GM18505 (cell line): Measurements from ENCODE around the gene EVI5.

Experiments used
- ATAC-seq: cut with Tn5 transposase; IDR thresholded peaks from one replicate; pipeline ENCODE4 v1.9.1; 2021; ENCODE audit not compliant: unreplicated experiment
- POLR2A ChIP-seq: IDR thresholded peaks from 4 replicates; pipeline ENCODE4 v1.6.1; 2011; ENCODE audit warnings: borderline replicate concordance; ENCODE audit not compliant: insufficient read depth, insufficient read length; ENCODE audit errors: extremely low read depth

The EVI5 gene

DNA sequence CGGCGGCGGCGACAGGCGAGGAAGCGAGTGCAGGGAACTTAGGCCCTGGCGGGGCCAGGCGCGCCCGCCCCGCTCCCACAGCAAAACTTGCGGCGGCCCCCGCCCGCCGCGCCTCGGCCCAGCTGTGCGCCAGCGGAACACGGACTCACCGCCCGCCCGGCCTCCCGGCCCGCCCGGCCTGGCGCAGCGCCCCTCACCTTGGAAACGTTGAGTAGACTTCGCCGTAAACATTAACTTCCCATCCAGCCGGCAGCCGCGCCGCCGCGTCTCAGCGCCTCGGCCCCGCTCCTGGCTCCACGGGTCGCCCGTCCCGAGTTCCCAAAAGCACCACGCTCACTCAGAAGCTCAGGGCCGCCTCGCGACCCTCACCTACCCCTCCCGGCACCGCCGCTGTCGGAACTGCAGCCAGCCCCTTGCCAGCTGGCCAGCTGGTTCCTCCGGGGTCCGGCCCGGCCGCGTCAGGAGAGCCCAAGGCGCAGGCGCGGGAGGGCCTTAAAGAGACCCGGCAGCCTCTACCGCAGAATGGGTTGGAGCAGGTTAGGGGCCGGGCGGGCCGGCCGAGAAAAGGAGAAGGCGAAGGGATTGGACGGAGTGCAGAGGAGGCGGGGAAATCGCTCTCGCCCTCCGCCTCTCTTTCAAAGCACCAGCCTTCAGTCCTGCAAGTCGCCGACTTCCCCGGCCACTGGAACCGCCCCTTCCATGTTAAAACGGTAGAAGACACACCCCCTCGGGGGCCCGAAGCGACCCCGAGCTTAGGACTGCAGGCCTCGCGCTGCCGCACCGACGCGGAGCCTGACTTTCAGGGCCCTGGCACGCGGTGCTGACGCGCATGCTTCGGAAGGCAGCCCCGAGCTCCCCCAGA, at the start of gene EVI5:
EVI5 (minus strand) TSS at position 470 of the 862 bp plus-strand sequence. CDS start 48,562 bp downstream, outside the sequence.
- peak; percentile 94 for ATAC-seq
- peak; percentile 61 for TF ChIP-seq POLR2A

DNA sequence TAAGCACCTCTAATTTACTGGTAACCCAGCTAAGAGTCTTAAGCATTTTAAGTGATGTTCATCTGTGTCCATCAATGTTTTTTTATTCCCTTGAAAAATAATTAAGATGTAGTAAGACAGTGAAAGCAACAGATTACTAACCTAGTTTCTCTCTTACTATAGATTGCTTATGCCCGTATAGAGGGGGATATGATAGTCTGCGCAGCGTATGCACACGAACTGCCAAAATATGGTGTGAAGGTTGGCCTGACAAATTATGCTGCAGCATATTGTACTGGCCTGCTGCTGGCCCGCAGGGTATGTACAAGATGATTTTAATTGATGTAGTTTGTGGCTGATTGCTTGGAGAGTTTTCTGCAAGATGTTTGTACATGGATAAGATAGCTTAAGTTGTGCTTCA, 49.7 kb upstream of the EVI5 start:
- no peak for TF ChIP-seq POLR2A
- ATAC-seq = no peak

DNA sequence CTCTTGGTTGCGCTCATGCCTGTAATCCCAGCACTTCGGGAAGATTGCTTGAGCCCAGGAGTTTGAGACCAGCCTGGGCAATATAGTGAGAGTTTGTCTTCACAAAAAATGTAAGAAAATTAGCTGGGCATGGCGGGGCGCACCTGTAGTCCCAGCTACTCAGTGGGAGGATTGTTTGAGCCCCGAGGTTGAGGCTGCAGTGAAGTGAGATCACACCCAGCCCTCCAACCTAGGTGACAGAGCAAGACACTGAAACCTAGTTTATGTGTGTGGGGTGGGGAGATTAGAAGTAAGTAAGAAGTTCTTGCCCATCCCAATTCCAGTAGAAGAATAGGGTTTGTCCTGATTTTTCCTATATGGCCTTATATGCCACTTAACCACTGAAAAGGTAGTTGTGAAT, 48.9 kb upstream of the EVI5 start:
- no peak for TF ChIP-seq POLR2A
- no peak for ATAC-seq

DNA sequence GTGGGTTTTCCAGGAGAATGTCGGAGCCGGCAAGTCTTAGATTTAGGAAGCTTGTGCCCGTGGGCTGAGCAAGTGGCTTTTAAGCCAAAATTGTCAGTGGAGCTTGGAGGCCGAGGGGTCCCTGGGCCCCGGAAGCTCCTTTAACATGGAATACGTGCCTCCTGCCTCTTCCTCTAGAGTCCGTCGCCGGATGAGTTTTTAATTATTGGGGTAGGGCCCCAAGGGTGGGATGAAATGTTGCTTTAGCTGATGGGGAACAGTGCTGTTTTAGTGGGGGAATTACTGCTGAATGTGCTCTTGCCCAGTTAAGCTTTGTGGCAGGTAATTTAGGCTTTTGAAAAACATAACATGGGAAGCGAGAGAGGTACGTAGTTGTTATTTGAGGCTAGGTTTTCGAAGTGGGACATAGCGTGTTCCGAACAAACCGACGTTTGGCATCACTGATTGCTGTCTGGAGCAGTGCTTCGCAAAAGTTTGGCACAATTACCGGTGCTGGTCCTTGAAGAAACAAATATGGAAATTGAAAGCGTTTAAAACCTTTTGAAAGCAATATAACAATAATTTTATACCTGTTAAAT, 47.7 kb upstream of the EVI5 start:
- ATAC-seq = no peak
- no peak for TF ChIP-seq POLR2A

DNA sequence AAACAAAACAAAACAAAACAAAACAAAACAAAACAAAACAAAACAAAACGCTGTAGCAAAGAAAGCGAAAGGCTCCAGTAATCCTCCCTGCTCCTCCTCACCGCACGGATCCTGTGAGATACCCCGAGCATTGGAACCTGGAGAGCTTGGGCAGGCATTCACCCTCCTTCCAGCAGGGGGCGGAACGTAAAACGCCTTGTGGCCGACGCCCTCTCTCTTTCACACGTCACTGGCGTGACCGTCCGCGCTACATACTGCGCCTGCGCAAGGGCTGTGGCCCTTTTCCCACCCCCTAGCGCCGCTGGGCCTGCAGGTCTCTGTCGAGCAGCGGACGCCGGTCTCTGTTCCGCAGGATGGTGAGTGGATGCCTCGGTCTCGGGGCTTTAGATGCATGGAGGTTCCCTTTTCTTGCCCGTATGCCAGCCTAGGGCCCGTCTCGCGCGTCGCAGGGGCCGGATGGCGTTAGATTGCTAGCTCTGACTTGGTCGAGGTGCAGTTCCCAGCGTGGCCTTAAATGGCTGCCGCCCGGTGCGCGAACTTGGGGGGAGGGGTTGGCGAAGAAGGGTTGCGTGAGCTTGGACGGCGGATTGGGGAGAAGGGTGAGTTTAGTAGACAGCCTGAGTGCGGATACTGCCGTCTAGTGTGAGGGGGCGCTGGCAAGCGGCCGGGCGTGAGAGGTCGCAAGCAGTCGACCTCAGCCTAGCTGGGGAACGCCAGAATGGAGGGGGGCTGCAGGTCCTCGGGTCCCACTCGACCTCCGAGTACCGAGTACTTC, 47.0 kb upstream of the EVI5 start, which contains the start of gene RPL5:
RPL5 (plus strand) TSS at position 279 of the 775 bp plus-strand sequence; CDS start at position 354, 75 bp downstream.
- peak; percentile 95 for ATAC-seq
- peak; percentile 100 for TF ChIP-seq POLR2A

DNA sequence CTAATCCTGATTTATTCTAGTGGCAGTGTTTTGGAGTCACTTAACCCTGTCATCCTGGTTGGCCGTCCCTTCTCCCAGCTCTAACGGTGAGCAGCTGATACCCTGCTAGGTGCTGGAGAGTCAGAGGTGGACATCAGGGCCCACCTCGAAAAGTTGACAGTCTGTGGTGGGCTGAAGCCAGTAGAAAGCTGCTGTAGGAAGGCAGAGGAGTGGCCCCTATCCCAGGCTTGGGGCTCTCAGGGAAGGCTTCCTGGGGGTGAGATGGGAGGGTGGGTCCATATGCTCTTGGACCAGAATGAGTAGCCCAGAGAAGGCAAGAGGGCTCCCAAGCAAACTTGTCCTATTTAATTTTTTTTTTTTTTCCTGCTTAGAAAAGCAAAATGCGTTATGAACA, 46.5 kb upstream of the EVI5 start:
- TF ChIP-seq POLR2A = no peak
- no peak for ATAC-seq

DNA sequence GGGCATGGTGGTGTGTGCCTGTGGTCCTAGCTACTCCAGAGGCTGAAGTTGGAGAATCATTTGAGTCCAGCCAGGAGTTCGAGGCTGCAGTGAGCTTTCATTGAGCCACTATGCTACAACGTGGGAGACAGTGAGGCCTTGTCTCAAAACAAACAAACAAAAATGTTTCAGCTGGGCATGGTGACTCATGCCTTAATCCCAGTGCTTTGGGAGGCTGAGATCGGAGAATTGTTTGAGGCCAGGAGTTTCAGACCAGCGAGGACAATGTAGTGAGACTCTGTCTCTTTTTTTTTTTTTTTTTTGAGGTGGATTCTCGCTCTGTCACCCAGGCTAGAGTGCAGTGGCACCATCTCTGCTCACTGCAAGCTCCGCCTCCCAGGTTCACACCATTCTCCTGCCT, 41.9 kb upstream of the EVI5 start:
- no peak for TF ChIP-seq POLR2A
- ATAC-seq = no peak

DNA sequence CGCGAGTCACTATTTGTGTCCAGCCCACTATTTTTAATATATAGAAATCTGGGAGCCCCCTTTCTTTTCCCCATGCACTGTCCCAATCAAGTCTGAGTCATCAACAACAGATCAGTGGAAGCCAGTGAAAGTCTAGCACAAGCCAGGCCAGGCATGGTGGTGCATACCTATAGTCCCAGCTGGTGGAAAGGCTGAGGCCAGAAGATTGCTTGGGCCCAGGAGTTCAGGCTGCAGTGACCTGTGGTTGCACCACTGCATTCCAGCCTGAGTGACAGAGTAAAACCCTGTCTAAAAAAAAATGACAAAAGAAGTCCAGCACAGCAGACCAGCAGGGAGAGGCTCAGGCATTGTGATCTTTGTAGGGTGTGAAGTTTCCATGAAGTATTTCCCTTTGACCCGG, 38.0 kb upstream of the EVI5 start:
- no peak for TF ChIP-seq POLR2A
- ATAC-seq = no peak

DNA sequence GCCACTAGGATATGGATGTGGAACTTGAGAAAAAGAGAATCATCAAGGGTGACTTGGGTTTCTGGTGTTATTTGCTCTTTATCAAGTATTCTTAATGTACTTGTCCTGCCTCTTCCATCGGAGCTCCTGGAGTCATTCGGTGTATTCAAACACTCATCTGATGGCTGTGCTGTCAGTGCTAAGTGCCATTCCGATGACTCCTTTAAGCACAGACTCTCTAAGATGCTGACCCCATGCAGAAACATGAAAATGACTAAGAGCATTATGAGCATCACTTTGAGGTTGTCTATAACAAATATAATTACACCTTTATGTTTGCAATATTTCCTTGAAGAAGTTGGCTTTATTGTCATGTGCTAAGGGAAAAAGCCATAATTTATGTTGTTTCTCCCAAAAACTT, 35.6 kb upstream of the EVI5 start:
- ATAC-seq = no peak
- TF ChIP-seq POLR2A = no peak

DNA sequence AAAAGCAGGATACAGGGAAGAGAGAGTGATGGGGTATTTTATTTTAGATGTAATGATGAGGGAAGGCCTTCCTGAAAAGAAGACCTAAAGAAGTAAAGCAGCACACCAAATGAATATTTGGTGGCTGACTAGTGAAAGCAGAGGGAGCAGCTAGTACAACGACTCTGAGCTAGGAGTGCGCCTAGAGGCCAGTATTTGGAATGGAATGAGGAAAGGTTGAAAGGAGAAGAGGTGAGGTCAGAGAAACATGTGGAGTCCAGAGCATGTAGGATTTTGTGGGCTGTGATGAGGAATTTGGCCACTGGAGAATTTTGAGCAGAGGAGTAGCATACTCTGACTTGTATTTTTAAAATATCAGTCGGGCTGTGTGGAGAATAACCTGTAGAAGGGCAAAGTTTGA, 35.1 kb upstream of the EVI5 start:
- TF ChIP-seq POLR2A = no peak
- ATAC-seq = no peak

DNA sequence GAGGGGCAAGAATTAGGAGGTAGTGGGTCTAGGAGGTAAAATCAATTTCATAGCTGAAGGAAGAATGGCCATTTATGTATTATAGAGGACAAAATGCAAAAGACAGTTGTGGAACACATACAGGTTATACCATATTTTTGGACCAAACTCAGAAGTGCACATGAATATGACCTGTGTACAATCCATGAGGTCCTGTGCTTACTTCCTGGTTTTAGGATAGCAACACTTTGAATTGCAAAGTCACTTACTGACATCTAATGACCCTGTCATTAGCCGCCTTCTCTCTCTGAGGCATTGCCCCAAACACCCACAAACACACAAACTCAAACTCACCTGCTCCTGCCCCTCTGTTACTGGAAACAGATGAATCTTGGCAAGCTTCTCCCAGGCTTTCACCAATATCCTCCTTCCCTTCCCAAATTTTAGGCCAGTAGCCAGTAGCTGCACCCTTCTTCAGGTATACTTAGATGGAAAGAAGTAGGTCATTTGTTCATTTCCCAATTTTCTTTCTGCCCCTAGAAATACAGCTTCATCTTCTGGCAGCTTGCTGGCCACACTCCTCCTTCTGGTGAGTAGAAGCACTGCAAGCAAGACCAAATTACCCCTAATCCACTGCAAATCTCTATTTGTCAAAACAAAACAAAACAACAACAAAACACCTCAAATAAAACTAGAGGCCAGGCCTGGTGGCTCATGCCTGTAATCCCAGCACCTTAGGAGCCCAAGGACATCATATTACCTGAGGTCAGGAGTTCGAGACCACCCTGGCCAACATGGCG, 33.3 kb upstream of the EVI5 start:
- no peak for ATAC-seq
- TF ChIP-seq POLR2A = no peak

DNA sequence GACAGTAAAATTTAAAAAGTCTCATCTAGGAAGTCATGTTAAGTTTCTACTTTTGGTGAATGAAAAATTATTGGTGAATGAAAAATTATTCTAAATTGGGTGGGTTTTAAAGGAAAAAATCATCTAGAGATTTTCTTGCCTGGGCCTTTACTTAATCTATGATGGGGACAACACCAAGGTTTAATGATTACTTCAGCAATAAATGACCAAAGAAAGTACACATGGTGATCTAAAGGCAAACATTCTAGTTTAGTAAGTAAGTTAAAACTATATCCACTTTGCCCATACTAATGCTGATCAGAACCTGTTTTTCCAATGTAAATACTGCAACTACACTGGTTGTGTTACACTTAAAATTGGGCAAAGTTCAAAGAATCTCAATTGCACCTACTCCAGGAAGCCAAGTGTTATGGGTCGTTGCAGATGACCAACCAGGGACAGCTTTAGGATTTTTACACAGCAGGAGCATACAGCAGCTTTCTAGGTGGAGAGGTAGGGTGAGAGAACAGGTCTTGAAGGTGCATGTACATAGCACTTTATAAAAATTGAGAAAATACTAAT, 32.3 kb upstream of the EVI5 start:
- no peak for TF ChIP-seq POLR2A
- ATAC-seq = no peak

DNA sequence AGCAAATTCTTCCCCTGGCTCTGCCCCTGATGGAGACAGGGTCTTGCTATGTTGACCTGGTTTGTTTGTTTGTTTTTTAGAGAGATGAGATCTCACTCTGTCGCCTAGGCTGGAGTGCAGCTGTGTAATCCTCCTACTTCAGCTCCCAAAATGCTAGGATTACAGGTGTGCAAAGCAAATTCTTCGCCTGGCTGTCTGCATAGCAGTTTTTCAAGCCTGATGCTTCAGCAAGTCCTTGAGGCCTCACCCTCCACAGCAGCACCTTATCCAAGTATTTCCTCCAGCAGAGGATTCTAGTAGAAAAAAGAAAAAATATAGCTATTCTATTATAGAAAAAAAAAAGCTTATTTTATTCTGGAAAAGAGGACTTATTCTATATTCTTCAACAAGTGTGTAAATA, 31.8 kb upstream of the EVI5 start:
- TF ChIP-seq POLR2A = no peak
- no peak for ATAC-seq

DNA sequence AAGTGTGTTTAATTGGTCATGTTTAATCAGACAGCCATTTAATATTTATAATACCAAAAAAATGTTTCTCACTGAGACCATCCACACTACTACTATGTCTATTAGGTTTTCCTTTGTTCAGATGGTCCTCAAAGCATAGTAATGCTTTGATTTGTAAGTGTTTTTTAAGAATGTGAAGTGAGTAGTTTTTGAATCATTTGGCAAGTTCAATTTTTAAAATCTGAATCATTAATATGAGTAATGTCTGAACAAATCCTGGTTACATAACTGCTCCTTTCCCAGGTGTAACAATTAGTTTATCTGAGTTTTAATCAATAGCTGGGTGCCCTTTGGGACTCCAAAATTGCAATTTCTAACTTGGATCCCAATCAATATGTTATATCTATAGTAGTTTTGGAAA, 23.5 kb upstream of the EVI5 start:
- no peak for TF ChIP-seq POLR2A
- no peak for ATAC-seq
